Colonic mucosa (tissue), 4 donors: Measurements from ENCODE around the gene INTS11. TPM values are rescaled to one million over a fixed set of nuclear protein-coding genes. Genes with fewer than 3 reads are reported as not detected.

ENCODE experiments used
- DNase-seq: peaks from one replicate; pipeline ENCODE4 v3.0.0-alpha.2; 2020
- H3K27ac ChIP-seq: fragments of 200-600 bp; one replicate; pipeline ENCODE4 v1.8.0; 2021
- H3K27me3 ChIP-seq: fragments of 200-600 bp; one replicate; pipeline ENCODE4 v1.8.0; 2021
- H3K36me3 ChIP-seq: fragments of 200-600 bp; one replicate; pipeline ENCODE4 v1.8.0; 2021
- H3K4me1 ChIP-seq: fragments of 200-600 bp; one replicate; pipeline ENCODE4 v1.8.0; 2021; ENCODE audit warnings: mild to moderate bottlenecking
- H3K4me3 ChIP-seq: fragments of 200-600 bp; one replicate; pipeline ENCODE4 v1.8.0; 2021
- H3K9ac ChIP-seq, 2 donors: one replicate each; pipeline ENCODE4 v1.7.0; 2013; ENCODE audit warnings: control low read depth in 2 of 2, low read depth in 2 of 2, low read length in 2 of 2
- H3K9me3 ChIP-seq: fragments of 200-600 bp; one replicate; pipeline ENCODE4 v1.8.0; 2021
- intact Hi-C: fragments of 100-400 bp; cut with DNase I; formaldehyde crosslinking; loops from one replicate; pipeline ENCODE4 v1.14.1; 2022
- total RNA-seq, 2 donors: library from RNA; stranded (reverse); fragmentation: NEBNext Ultra II Directional in 1 of 2; extraction: Animal tissue kit (Norgen Biotek cat#: 25700) in 1 of 2; gene quantifications; one replicate each; pipeline ENCODE4 v1.2.1, GENCODE V29; 2021
- TF ChIP-seq, protein P1 (sequence below): fragments of 200-600 bp; IDR thresholded peaks from one replicate; pipeline ENCODE4 v1.8.0; 2022; ENCODE audit warnings: antibody characterized with exemption, mild to moderate bottlenecking
- donor health status: healthy.
- donor health status: DM: no; HTN: no; CAD: no.
- donor health status: DM: no; HTN: no; CAD: no.

Gene INTS11
- total RNA-seq, 2 donors from 2014 or later = 70.6 to 126 TPM

DNA sequence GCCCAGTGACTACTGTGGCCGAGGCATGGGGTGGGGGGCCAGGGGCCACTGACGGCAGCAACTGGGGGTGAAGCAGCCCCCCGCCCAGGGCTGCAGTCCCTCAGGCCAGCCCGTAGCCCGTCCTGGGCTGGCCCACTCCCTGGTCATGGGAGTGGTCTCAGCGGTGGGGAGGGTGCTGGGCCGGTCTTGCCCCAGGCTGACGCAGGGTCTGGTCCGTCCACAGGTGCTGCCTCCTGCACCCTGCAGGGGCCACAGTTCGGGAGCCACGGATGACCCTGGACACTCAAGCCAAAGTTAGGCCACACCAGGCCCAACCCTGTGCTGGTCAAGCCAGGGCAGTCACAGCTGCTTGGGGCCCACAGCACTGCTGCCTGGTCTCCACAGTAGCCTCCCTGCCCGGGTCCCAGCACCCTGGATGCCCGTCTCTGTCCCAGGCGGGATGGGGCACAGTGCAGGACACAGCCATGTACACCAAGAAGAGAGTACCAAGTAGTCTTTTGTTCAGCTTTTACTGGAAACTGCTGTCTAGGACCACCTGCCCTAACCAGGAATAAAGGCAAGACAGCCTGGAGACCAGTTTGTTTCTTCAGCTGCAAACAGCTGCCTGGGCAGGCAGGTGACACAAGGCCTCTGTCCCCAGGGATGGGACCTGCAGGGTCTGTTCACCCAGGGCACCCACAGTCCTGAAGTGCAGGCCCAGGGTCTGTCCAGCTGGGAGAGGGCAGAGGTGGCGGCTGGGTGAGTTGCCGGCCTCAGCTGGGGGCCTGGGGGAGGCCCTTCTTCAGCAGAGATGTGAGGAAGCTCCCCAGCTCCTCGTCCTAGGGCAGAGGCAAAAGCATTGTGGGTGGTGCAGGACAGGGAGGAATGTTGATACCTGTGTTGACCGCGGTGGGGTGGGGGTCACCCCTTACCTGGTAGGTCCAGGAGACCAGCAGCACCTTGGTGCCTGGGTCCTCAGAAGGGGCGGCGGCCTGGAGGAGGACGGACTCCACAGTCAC is 13.1 kb downstream of the INTS11 start:
- Histone ChIP-seq H3K4me1 (peaks cover 10% of the 10 kb centered on the region), H3K9ac (no peak overlapping the region), H3K27me3 (no peaks in the 10 kb centered on the region), H3K27ac (no peak overlapping the region), H3K9me3 (no peaks in the 10 kb centered on the region), H3K36me3 (no peaks in the 10 kb centered on the region), H3K4me3 (no peak overlapping the region)
- intact Hi-C loops = no loop called here
- TF ChIP-seq, protein P1, sequence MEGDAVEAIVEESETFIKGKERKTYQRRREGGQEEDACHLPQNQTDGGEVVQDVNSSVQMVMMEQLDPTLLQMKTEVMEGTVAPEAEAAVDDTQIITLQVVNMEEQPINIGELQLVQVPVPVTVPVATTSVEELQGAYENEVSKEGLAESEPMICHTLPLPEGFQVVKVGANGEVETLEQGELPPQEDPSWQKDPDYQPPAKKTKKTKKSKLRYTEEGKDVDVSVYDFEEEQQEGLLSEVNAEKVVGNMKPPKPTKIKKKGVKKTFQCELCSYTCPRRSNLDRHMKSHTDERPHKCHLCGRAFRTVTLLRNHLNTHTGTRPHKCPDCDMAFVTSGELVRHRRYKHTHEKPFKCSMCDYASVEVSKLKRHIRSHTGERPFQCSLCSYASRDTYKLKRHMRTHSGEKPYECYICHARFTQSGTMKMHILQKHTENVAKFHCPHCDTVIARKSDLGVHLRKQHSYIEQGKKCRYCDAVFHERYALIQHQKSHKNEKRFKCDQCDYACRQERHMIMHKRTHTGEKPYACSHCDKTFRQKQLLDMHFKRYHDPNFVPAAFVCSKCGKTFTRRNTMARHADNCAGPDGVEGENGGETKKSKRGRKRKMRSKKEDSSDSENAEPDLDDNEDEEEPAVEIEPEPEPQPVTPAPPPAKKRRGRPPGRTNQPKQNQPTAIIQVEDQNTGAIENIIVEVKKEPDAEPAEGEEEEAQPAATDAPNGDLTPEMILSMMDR = no peak
- no peak for DNase-seq

DNA sequence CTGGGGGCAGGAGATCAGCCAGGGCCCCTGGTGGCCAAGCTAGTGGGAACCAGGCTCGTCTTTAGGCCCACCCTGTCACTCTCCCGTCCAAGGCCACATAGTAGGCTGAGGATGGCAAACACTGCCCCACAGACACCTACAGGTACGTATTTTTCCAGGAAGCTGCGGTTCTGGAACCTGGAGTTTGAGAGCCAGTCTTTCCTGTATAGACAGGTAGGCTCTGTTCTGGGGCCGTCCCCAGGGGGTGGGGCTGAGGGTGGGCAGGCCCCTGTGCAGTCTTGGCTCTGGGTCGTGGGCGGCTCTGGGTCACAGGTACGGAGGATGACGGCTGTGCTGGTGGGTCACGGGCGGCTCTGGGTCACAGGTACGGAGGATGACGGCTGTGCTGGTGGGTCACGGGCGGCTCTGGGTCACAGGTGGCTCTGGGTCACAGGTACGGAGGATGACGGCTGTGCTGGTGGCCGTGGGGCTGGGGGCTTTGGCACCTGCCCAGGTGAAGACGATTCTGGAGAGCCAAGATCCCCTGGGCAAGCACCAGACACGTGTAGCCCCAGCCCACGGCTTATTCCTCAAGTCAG is 13.9 kb downstream of the INTS11 start:
- no peak overlapping the region for H3K27ac ChIP-seq
- TF ChIP-seq, protein P1 = no peak
- H3K9me3 ChIP-seq = no peaks in the 10 kb centered on the region
- H3K27me3 ChIP-seq = no peaks in the 10 kb centered on the region
- H3K4me3 ChIP-seq = no peak overlapping the region
- intact Hi-C loops = no loop called here
- H3K4me1 ChIP-seq = peaks cover 18% of the 10 kb centered on the region
- DNase-seq = no peak
- H3K9ac ChIP-seq = no peak overlapping the region
- H3K36me3 ChIP-seq = no peaks in the 10 kb centered on the region

DNA sequence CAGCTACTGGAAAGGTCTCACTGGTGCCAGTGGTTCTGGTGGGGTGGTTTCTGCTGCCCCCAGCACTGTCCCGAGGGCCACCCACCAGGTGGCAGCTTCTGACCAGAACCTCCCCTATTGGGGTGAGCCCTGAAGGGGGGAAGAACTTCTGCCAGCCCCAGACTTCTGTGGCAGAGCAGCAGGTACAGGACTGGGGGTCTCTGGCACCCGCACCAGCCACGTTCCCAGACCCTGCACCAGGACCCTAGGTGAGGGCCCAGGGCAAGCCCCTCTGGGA is 14.4 kb downstream of the INTS11 start:
- H3K36me3 ChIP-seq = no peaks in the 10 kb centered on the region
- H3K27ac ChIP-seq = no peak overlapping the region
- H3K9me3 ChIP-seq = no peaks in the 10 kb centered on the region
- H3K4me1 ChIP-seq = peaks cover 23% of the 10 kb centered on the region
- no peaks in the 10 kb centered on the region for H3K27me3 ChIP-seq
- H3K4me3 ChIP-seq = no peak overlapping the region
- no peak for DNase-seq
- intact Hi-C loops = no loop called here
- TF ChIP-seq, protein P1 = no peak
- H3K9ac ChIP-seq = no peak overlapping the region

DNA sequence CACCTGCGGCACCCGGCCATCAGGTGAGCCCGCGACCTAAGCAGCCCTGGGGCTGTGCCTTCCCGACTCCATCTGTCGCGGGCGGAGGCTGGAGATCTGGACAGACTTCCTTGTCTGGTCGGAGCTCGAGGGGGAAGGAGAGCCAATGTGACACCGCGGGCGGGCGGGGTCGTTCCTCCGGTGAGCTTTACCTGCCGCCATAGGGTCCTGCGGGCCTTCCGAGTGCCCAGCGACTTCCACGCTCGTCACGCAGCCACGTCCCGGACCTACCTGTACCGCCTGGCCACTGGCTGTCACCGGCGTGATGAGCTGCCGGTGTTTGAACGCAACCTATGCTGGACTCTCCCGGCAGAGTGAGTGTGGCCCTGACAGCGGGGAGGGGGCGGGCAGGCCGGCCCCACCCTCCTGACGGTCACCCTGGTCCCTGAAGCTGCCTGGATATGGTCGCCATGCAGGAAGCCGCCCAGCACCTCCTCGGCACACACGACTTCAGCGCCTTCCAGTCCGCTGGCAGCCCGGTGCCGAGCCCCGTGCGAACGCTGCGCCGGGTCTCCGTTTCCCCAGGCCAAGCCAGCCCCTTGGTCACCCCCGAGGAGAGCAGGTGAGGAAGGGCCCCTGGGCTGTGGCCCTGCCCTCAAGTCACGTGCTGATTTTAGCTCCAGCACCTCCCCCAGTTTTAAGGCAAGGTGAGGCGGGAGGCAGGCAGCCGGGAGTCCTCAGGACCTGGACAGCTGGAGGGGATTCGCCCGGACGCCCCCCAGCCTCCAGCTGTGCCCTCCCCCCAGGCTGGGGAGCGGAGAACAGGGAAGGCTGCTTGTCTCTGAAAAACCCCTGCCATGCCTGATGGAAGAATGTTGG is 15.0 kb downstream of the INTS11 start:
- Histone ChIP-seq H3K9ac (peak overlapping the region; percentile 77 to 97), H3K4me1 (peaks cover 29% of the 10 kb centered on the region), H3K4me3 (peak overlapping the region; percentile 80), H3K27me3 (no peaks in the 10 kb centered on the region), H3K9me3 (no peaks in the 10 kb centered on the region), H3K36me3 (no peaks in the 10 kb centered on the region), H3K27ac (peak overlapping the region; percentile 88)
- TF ChIP-seq, protein P1 = no peak
- intact Hi-C loops = no loop called here
- peak; percentile 59 for DNase-seq

DNA sequence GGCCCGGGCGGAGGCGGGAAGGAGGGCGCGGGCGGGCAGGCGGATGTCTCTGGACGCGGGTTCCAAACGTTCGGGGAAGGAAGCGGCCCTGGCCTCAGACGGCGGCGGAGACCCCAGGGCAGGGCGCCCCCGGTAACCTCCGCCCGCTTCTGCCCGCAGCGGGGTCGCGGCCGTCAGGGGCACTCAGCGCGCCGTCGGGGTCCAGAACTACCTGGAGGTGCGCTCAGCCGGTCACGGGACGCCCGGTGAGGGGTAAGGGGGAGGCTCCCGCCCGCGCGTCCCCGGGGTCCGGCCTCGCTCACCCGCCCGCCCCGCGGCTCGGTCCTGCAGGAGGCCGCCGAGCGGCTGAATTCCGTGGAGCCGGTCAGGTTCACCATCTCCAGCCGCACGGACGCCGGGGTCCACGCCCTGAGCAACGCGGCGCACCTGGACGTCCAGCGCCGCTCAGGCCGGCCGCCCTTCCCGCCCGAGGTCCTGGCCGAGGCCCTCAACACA is 15.7 kb downstream of the INTS11 start:
- DNase-seq = no peak
- Histone ChIP-seq H3K9me3 (no peaks in the 10 kb centered on the region), H3K36me3 (no peaks in the 10 kb centered on the region), H3K9ac (peak overlapping the region; percentile 77 to 97), H3K27me3 (no peaks in the 10 kb centered on the region), H3K27ac (peak overlapping the region; percentile 88), H3K4me1 (peaks cover 30% of the 10 kb centered on the region), H3K4me3 (peak overlapping the region; percentile 80)
- TF ChIP-seq, protein P1 = no peak
- intact Hi-C loops = no loop called here
